Measurements from ENCODE around the gene CLEC4G. TPM values are rescaled to one million over a fixed set of nuclear protein-coding genes. Genes with fewer than 3 reads are reported as not detected.

CLEC4G gene
- total and polyA plus RNA-seq, 4 donors = 0.31 to 0.96 (median 0.43) TPM; not detected in 1

- TF ChIP-seq CTCF (IDR thresholded peaks at IDR 0.05; ENCODE audit: control extremely low read depth, extremely low read depth) = no peak
- Histone ChIP-seq H3K4me1 (ENCODE audit: control insufficient read depth in 5 of 5, insufficient read depth in 5 of 5, low read length in 5 of 5) (no peaks in the 10 kb centered on the region), H3K4me3 (no peak within 1 kb of the TSS), H3K9me3 (ENCODE audit: control insufficient read depth in 4 of 4, insufficient read depth in 3 of 4, low read length in 3 of 4) (peaks cover 0 to 1% (median 0%) of the 10 kb centered on the region in 4 donors), H3K27ac (ENCODE audit: low read depth in 1 of 2, low read length in 1 of 2) (no peak within 1 kb of the TSS), H3K9ac (ENCODE audit: insufficient read depth in 1 of 2, low read length in 2 of 2) (no peak within 1 kb of the TSS), H3K36me3 (ENCODE audit: control insufficient read depth in 4 of 4, insufficient read depth in 4 of 4, low read length in 4 of 4) (no peaks in the 10 kb centered on the region), H3K27me3 (ENCODE audit: control insufficient read depth in 3 of 3, insufficient read depth in 3 of 3, low read length in 2 of 3) (peaks cover 0 to 3% (median 2%) of the 10 kb centered on the region in 3 donors)
- 61 to 62% methylated on average over 20 of the region's 20 CpGs for WGBS, 2 donors
- DNase-seq (no peak), ATAC-seq (ENCODE audit: insufficient read depth, low FRiP score) (no peak)
Observed at GRCh38 chr19:7701654-7702457, 30.1 kb downstream of the CLEC4G start, which contains the start of gene FCER2. FCER2 (minus strand) TSS chr19:7702131; CDS start chr19:7699760, 2,371 bp downstream.

GRCh38 chr19:7701049-7701653 is 30.8 kb downstream of the CLEC4G start:
- Histone ChIP-seq H3K27me3 (ENCODE audit: control insufficient read depth in 3 of 3, insufficient read depth in 3 of 3, low read length in 2 of 3) (peaks cover 0 to 4% (median 3%) of the 10 kb centered on the region in 3 donors), H3K9me3 (ENCODE audit: control insufficient read depth in 4 of 4, insufficient read depth in 3 of 4, low read length in 3 of 4) (peaks cover 0 to 1% (median 0%) of the 10 kb centered on the region in 4 donors)

GRCh38 chr19:7699417-7700401 is 32.2 kb downstream of the CLEC4G start:
- no peak for ATAC-seq (ENCODE audit: insufficient read depth, low FRiP score)
- H3K27me3 ChIP-seq (ENCODE audit: control insufficient read depth in 3 of 3, insufficient read depth in 3 of 3, low read length in 2 of 3) = peaks cover 0 to 4% (median 3%) of the 10 kb centered on the region in 3 donors
- 58 to 67% methylated on average over 15 of the region's 15 CpGs for WGBS, 2 donors

More at GRCh38 chr19:7701049-7701653, 30.8 kb downstream of the CLEC4G start:
- ATAC-seq (ENCODE audit: insufficient read depth, low FRiP score) = no peak
- no peak for TF ChIP-seq CTCF (IDR thresholded peaks at IDR 0.05; ENCODE audit: control extremely low read depth, extremely low read depth)
- 94 to 96% methylated on average over 12 of the region's 12 CpGs for WGBS, 2 donors
- H3K4me1 ChIP-seq (ENCODE audit: control insufficient read depth in 5 of 5, insufficient read depth in 5 of 5, low read length in 5 of 5) = no peaks in the 10 kb centered on the region
- H3K36me3 ChIP-seq (ENCODE audit: control insufficient read depth in 4 of 4, insufficient read depth in 4 of 4, low read length in 4 of 4) = no peaks in the 10 kb centered on the region
- no peak overlapping the region for H3K9ac ChIP-seq (ENCODE audit: insufficient read depth in 1 of 2, low read length in 2 of 2)
- H3K27ac ChIP-seq (ENCODE audit: low read depth in 1 of 2, low read length in 1 of 2) = no peak overlapping the region
- no peak overlapping the region for H3K4me3 ChIP-seq
- no peak for DNase-seq

More at GRCh38 chr19:7699417-7700401, 32.2 kb downstream of the CLEC4G start:
- H3K4me1 ChIP-seq (ENCODE audit: control insufficient read depth in 5 of 5, insufficient read depth in 5 of 5, low read length in 5 of 5) = no peaks in the 10 kb centered on the region
- H3K27ac ChIP-seq (ENCODE audit: low read depth in 1 of 2, low read length in 1 of 2) = no peak overlapping the region
- no peak for DNase-seq
- H3K9me3 ChIP-seq (ENCODE audit: control insufficient read depth in 4 of 4, insufficient read depth in 3 of 4, low read length in 3 of 4) = peaks cover 0 to 1% (median 0%) of the 10 kb centered on the region in 4 donors
- H3K36me3 ChIP-seq (ENCODE audit: control insufficient read depth in 4 of 4, insufficient read depth in 4 of 4, low read length in 4 of 4) = no peaks in the 10 kb centered on the region
- no peak overlapping the region for H3K4me3 ChIP-seq
- H3K9ac ChIP-seq (ENCODE audit: insufficient read depth in 1 of 2, low read length in 2 of 2) = no peak overlapping the region
- no peak for TF ChIP-seq CTCF (IDR thresholded peaks at IDR 0.05; ENCODE audit: control extremely low read depth, extremely low read depth)

Measured in lung (tissue), 12 donors.